A673 (cell line): Measurements from ENCODE around the gene PEX14. TPM values are rescaled to one million over a fixed set of nuclear protein-coding genes. Genes with fewer than 3 reads are reported as not detected.
"Not testable (repeated sequence)": the region's sequence is repeated elsewhere in the genome, so short reads cannot be mapped to it uniquely, and the experiment has no call there.

ENCODE experiments used
- Bru-seq: library from RNA; stranded (reverse); fragments of 400-500 nt; gene quantifications from one replicate; lab custom pipeline; 2021; lab: Mats Ljungman, UMichigan
- BruChase-seq, 2 experiments: library from RNA; stranded (reverse); fragments of 400-500 nt; gene quantifications; one replicate each; lab custom pipeline; 2021; lab: Mats Ljungman, UMichigan
- BruUV-seq: library from RNA; stranded (reverse); fragments of 400-500 nt; replicated peaks from 2 replicates; lab custom pipeline; 2021; lab: Mats Ljungman, UMichigan
- CTCF ChIA-PET: fragments of 300-600 bp; sonication (Branson Sonifier 250); formaldehyde crosslinking; loops from one replicate; lab custom pipeline; 2022; ENCODE audit warnings: antibody characterized with exemption; lab: Charles Lee
- POLR2A ChIA-PET: fragments of 300-600 bp; sonication (Branson Sonifier 250); formaldehyde crosslinking; loops from one replicate; lab custom pipeline; 2022; ENCODE audit warnings: antibody characterized with exemption; ENCODE audit not compliant: low non-redundant PET; lab: Charles Lee
- DNase-seq: peaks from one replicate; pipeline ENCODE4 v3.0.0-alpha.2; 2015; ENCODE audit warnings: low spot score
- H3K27ac ChIP-seq: fragments of 200-600 bp; sonication (generic); 2 replicates; pipeline ENCODE4 v1.5.1; 2016; ENCODE audit warnings: mixed run types, low read depth, mild to moderate bottlenecking, mixed read lengths, antibody characterized with exemption, low read length; ENCODE audit not compliant: poor library complexity, severe bottlenecking
- H3K27me3 ChIP-seq: fragments of 200-600 bp; sonication (generic); replicated peaks from 2 replicates; pipeline ENCODE4 v1.6.1; 2017; ENCODE audit warnings: mixed run types, low read depth, mild to moderate bottlenecking, mixed read lengths, antibody characterized with exemption, low read length; ENCODE audit not compliant: insufficient read depth, poor library complexity
- H3K36me3 ChIP-seq: fragments of 200-600 bp; sonication (generic); 2 replicates; pipeline ENCODE4 v1.6.1; 2016; ENCODE audit warnings: mixed run types, mild to moderate bottlenecking, mixed read lengths, antibody characterized with exemption, low read length; ENCODE audit not compliant: insufficient read depth, poor library complexity, severe bottlenecking
- H3K4me1 ChIP-seq: fragments of 200-600 bp; sonication (generic); 2 replicates; pipeline ENCODE4 v1.6.1; 2017; ENCODE audit warnings: mixed run types, mild to moderate bottlenecking, mixed read lengths, antibody characterized with exemption, low read length; ENCODE audit not compliant: insufficient read depth, poor library complexity, severe bottlenecking
- H3K4me3 ChIP-seq: fragments of 200-600 bp; sonication (generic); 2 replicates; pipeline ENCODE4 v1.5.1; 2016; ENCODE audit warnings: low read depth, mixed run types, mild to moderate bottlenecking, mixed read lengths, low read length; ENCODE audit not compliant: poor library complexity, severe bottlenecking
- H3K9me3 ChIP-seq: fragments of 200-600 bp; sonication (generic); 2 replicates; pipeline ENCODE4 v1.6.1; 2016; ENCODE audit warnings: mixed run types, low read depth, mild to moderate bottlenecking, mixed read lengths, antibody characterized with exemption, low read length; ENCODE audit not compliant: poor library complexity, severe bottlenecking
- CTCF ChIP-seq: fragments of 300-800, 200-600 bp; sonication (generic); conservative IDR thresholded peaks from 2 replicates; pipeline ENCODE4 v1.5.1; 2017; ENCODE audit warnings: low read depth, mild to moderate bottlenecking, antibody characterized with exemption, low read length, moderate library complexity, mixed read lengths
- EZH2 ChIP-seq: fragments of 200-600 bp; sonication (generic); IDR thresholded peaks from 2 replicates; pipeline ENCODE4 v1.6.1; 2017; ENCODE audit warnings: borderline replicate concordance, low read depth, mild to moderate bottlenecking, mixed read lengths, antibody characterized with exemption, low read length; ENCODE audit not compliant: poor library complexity, severe bottlenecking
- intact Hi-C: fragments of 100-400 bp; cut with micrococcal nuclease; formaldehyde crosslinking; loops from one replicate; pipeline ENCODE4 v1.10.0; 2022; ENCODE audit not compliant: unreplicated experiment
- long read RNA-seq: library from polyadenylated mRNA; stranded (forward); transcript quantifications from one replicate; pipeline ENCODE4 v2.0.0, GENCODE V29; 2022
- total RNA-seq: library from RNA; stranded (reverse); gene quantifications from 2 replicates; pipeline ENCODE4 v1.2.3, GENCODE V29; 2021

PEX14 gene
- 26.8 and 29.3 TPM in 2 replicates for total RNA-seq
- Bru-seq, nascent RNA = percentile 75 among the genes with signal in this experiment
- percentile 70 among the genes with signal in this experiment for BruChase-seq, experiment 1, labeled RNA remaining after a 2-hour chase
- BruChase-seq, experiment 2, labeled RNA remaining after a 6-hour chase = percentile 76 among the genes with signal in this experiment
- long read RNA-seq, transcript PEX14-201 (9 exons, 1,985 nt) = major isoform, 26 of 40 reads
- long read RNA-seq, partial matches to known transcripts = 2 of 40 reads
- long read RNA-seq, other reads (novel, unspliced or antisense) = 12 of 40 reads

GRCh38 chr1:10474613-10475507 lies at the start of gene PEX14:
Gene PEX14 (plus strand): TSS chr1:10474950. CDS start chr1:10474967, 17 bp downstream.
- H3K27ac ChIP-seq = peak within 1 kb of the TSS; percentile 34
- H3K27me3 ChIP-seq = no peaks in the 10 kb centered on the region
- BruUV-seq = no TSS peak
- no peaks in the 10 kb centered on the region for H3K9me3 ChIP-seq
- peaks cover 4% of the 10 kb centered on the region for H3K4me1 ChIP-seq
- TF ChIP-seq CTCF = no peak
- TF ChIP-seq EZH2 = no peak
- peak within 1 kb of the TSS; percentile 81 for H3K4me3 ChIP-seq
- ChIA-PET POLR2A (no interaction called here), CTCF (no interaction called here)
- intact Hi-C loops = loop anchor here (5.0 kb wide), 1 partner anchor 43 kb away; the partner anchor contains the start of gene CENPS
- H3K36me3 ChIP-seq = no peaks in the 10 kb centered on the region
- DNase-seq = peak; percentile 95

- H3K4me3 ChIP-seq, H3K9me3 ChIP-seq, H3K27me3 ChIP-seq, H3K4me1 ChIP-seq, BruUV-seq, H3K27ac ChIP-seq, H3K36me3 ChIP-seq, DNase-seq, POLR2A ChIA-PET: not testable (repeated sequence)
- CTCF ChIA-PET = interaction anchor here (0.6 kb wide), 1 partner anchor 48 kb away, joined by 3 read pairs; no protein-coding TSS in a partner anchor
- intact Hi-C loops = loop anchor here (5.0 to 10.0 kb wide), 3 partner anchors 474 to 801 kb away; no protein-coding TSS in a partner anchor
Observed at GRCh38 chr1:10425826-10426534, 48.8 kb upstream of the PEX14 start.

GRCh38 chr1:10426535-10426848 lies 48.3 kb upstream of the PEX14 start:
- H3K4me3 ChIP-seq, H3K9me3 ChIP-seq, BruUV-seq, H3K27ac ChIP-seq, H3K36me3 ChIP-seq, POLR2A ChIA-PET, H3K27me3 ChIP-seq, DNase-seq, H3K4me1 ChIP-seq: not testable (repeated sequence)
- CTCF ChIA-PET = interaction anchor here (0.6 kb wide), 1 partner anchor 48 kb away, joined by 3 read pairs; no protein-coding TSS in a partner anchor
- intact Hi-C loops = loop anchor here (5.0 to 10.0 kb wide), 3 partner anchors 474 to 802 kb away; no protein-coding TSS in a partner anchor
